GM06990 (cell line): ENCODE data around the gene PPFIBP2.

ENCODE experiments used
- DNase-seq: peaks from one replicate; pipeline ENCODE4 v3.0.0-alpha.2; 2011; ENCODE audit not compliant: insufficient read length; ENCODE audit errors: extremely low read depth
- H3K27me3 ChIP-seq: replicated peaks from 2 replicates; pipeline ENCODE4 v1.6.0; 2011; ENCODE audit warnings: low read length; ENCODE audit not compliant: control insufficient read depth, insufficient read depth
- H3K36me3 ChIP-seq: 2 replicates; pipeline ENCODE4 v1.5.1; 2011; ENCODE audit warnings: low read length; ENCODE audit not compliant: control insufficient read depth, insufficient read depth
- H3K4me3 ChIP-seq: replicated peaks from 2 replicates; pipeline ENCODE4 v1.5.1; 2011; ENCODE audit warnings: low read depth, mild to moderate bottlenecking, control low read depth, low read length
- TF ChIP-seq, protein P1 (sequence below): IDR thresholded peaks from 2 replicates; pipeline ENCODE4 v1.5.1; 2011; ENCODE audit warnings: low read length, control low read depth, mild to moderate bottlenecking, inconsistent platforms; ENCODE audit not compliant: insufficient read depth, poor library complexity, severe bottlenecking

The PPFIBP2 gene

GRCh38 chr11:7670641-7671040 is 156.8 kb downstream of the PPFIBP2 start:
- TF ChIP-seq, protein P1, sequence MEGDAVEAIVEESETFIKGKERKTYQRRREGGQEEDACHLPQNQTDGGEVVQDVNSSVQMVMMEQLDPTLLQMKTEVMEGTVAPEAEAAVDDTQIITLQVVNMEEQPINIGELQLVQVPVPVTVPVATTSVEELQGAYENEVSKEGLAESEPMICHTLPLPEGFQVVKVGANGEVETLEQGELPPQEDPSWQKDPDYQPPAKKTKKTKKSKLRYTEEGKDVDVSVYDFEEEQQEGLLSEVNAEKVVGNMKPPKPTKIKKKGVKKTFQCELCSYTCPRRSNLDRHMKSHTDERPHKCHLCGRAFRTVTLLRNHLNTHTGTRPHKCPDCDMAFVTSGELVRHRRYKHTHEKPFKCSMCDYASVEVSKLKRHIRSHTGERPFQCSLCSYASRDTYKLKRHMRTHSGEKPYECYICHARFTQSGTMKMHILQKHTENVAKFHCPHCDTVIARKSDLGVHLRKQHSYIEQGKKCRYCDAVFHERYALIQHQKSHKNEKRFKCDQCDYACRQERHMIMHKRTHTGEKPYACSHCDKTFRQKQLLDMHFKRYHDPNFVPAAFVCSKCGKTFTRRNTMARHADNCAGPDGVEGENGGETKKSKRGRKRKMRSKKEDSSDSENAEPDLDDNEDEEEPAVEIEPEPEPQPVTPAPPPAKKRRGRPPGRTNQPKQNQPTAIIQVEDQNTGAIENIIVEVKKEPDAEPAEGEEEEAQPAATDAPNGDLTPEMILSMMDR = no peak
- H3K27me3 ChIP-seq = no peaks in the 10 kb centered on the region
- H3K4me3 ChIP-seq = no peak overlapping the region
- peaks cover 19% of the 10 kb centered on the region for H3K36me3 ChIP-seq
- DNase-seq = no peak

DNA sequence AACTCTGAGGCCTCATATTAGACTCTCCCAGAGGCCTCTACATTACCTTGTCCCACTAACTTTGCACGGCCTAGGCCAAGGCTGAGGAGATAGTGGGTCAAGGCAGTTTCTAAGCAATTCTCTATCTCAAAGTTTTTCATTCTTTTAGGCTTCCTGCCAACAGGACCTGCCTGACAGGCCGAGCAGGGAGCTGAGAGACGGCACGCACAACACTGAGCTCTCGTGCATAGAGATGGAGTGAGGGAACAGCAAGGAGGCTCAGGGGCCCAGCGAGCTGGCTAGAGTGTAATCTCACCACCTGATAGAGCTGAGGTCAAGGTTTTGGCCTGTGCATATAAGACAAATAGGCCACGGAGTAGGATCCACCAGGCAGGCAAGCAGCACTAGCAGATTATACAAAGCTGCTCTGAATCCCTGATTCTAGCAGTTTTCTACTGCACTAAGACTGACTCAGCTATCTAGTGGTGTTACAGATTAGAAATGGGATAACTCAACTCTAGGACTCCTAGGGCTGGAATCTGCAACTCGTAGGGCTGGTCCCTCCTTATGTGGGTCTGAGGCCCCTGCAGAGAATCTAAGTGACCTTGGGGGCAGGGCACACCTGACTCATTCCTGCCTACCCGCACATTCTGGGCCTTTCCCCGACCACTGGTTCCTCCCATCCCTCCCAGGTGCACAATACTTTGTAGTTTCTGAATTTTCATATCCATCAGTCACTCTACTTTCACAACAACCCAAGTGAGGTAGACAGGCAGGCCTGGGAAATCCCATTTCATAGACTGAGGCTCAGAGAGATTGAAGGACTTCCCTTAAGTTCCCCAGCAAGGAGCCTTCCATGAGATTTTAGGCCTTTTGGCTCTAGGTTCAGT is 157.8 kb downstream of the PPFIBP2 start:
- no peak overlapping the region; the same call in 1 of the 2 replicates for H3K4me3 ChIP-seq
- H3K36me3 ChIP-seq = peaks cover 11% of the 10 kb centered on the region
- no peaks in the 10 kb centered on the region for H3K27me3 ChIP-seq
- TF ChIP-seq, protein P1 = no peak
- DNase-seq = peak; percentile 71

- H3K36me3 ChIP-seq = peaks cover 10% of the 10 kb centered on the region
- no peaks in the 10 kb centered on the region for H3K27me3 ChIP-seq
- TF ChIP-seq, protein P1 = no peak
- H3K4me3 ChIP-seq = peak overlapping the region; percentile 23
- no peak for DNase-seq
Measured at GRCh38 chr11:7672276-7672959, 158.6 kb downstream of the PPFIBP2 start.

GRCh38 chr11:7672960-7673723 is 159.3 kb downstream of the PPFIBP2 start, which contains the start of gene CYB5R2:
CYB5R2 (minus strand) TSS chr11:7673500; CDS start chr11:7672825, 675 bp downstream.
- peak within 1 kb of the TSS; percentile 58 for H3K4me3 ChIP-seq
- no peaks in the 10 kb centered on the region for H3K27me3 ChIP-seq
- TF ChIP-seq, protein P1 = no peak
- peaks cover 4% of the 10 kb centered on the region for H3K36me3 ChIP-seq
- DNase-seq = peak; percentile 46

DNA sequence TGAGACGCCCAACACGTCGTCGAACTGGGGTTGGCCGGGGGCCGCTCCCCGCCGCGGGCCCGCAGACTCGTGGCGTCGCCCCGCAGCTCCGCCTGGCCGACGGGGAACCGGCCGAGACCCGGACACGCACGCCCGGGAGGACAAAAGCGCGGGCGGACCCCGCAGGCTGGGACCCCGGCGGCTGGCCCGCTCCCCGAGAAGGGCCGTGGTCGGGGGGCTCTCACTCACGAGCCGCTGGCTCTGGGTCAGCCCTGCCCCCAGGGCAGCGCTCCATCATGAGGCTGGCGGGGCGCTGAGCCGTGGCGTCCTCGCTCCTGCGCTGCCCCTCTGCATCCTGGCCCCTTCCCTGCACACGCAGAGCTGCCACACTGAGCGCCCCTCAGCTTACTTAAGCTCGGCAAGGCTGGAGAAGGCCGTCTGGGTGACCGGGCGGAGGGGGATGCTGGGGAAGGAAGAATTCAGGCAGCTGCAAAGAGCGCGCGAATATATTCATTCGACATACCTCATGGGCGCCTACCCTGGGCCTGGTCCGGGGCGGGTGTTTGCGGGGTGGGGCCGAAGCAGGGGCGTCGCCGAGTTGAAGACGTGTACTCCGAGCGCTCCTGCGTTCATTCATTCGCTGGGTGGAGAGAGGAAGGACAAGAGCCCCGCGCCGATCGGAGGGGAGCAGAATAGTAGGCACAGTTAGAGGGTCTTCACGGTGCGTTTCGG is 160.1 kb downstream of the PPFIBP2 start:
- Histone ChIP-seq H3K27me3 (no peaks in the 10 kb centered on the region), H3K4me3 (peak overlapping the region; percentile 58), H3K36me3 (no peaks in the 10 kb centered on the region; the same call in 1 of the 2 replicates)
- TF ChIP-seq, protein P1 = no peak
- DNase-seq = peak; percentile 35
